Spleen (tissue), 7 donors: Measurements from ENCODE around the gene SELENOM.

ENCODE experiments used
- CTCF ChIP-seq, 11 experiments: fragments of 200-600 bp in 7 of 11; fragments of 450-650 bp in 4 of 11; sonication (generic) in 4 of 11; IDR thresholded peaks in 8 of 11; conservative IDR thresholded peaks in 3 of 11; 1 replicate in 7 of 11; 2 replicates in 4 of 11; pipeline versions ENCODE4 v1.4.0 to v1.8.0; 2016 to 2021; ENCODE audit warnings: antibody characterized with exemption in 11 of 11, inconsistent platforms in 4 of 11, mild to moderate bottlenecking in 1 of 11
- POLR2AphosphoS5 ChIP-seq, 3 donors: sonication (generic); formaldehyde crosslinking; IDR thresholded peaks; one replicate each; pipeline ENCODE4 v1.5.1; 2017; ENCODE audit warnings: antibody characterized with exemption in 3 of 3
- donor health status: DM: no; HTN: no; CAD: no; lungs with moderate emphysema.
- donor health status: DM: no; HTN: no; CAD: no.
- donor health status: DM: no; HTN: no; CAD: no.

GRCh38 chr22:31125521-31126117, 18.3 kb upstream of the SELENOM start:
- TF ChIP-seq CTCF (IDR thresholded peaks at IDR 0.05 in 8 of 11, conservative IDR thresholded peaks at IDR 0.05 in 3 of 11) (no peak), POLR2AphosphoS5 (IDR thresholded peaks at IDR 0.05) (no peak)
